ENCODE results near the gene OCA2.
"Not testable (repeated sequence)": the region's sequence is repeated elsewhere in the genome, so short reads cannot be mapped to it uniquely, and the experiment has no call there.

Gene OCA2

DNA sequence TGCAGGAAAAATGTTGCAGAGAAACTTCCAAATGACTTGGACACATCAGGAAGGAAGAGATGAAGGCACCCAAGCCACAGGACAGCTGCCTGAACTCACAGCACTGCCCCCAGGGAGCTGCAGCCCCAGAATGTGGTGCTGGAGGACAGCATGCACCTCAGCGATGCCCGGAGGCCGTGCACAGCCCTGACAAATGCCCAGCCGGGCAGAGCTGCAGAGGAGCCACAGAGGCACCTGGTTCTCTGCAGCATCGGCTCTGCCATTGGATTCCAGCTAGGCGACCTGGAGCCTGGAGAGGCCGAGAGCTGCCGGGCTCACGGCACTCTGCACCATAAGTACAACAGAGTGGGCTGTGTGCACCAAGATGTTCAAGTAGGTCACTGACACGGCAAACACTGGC lies 97.5 kb downstream of the OCA2 start:
- DNase-seq (ENCODE audit: low spot score): no peak

DNA sequence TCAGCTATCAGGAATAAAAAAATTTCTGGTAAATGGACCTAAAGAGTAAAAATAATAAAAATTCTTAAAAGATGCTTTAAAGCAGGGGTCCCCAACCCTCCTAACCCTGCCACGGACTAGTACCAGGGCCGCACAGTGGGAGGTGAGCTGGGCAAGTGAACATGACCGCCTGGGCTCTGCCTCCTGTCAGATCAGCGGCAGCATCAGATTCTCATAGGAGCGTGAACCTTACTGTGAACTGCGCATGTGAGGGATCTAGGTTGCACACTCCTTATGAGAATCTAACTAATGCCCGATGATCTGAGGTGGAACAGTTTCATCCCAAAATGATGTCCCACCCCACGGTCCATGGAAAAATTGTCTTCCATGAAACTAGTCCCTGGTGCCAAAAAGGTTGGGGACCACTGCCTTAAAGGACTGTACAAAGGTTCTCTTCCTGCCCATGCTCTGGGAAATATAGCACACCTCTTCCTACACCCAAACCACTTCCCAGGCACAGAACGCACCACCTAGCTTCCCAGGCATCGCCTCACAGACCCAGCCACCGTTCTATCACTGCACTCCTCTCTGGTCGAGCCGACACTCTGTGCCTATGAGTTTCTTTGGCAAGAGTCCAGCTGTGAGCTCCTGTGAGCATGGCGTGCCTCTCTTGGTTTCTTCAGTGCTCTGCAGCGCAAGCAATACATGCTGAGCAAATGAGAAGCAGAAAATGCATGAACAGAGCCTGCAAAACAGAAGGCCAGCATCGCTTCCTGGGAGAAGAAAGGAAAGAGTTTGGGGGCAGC lies 104.9 kb downstream of the OCA2 start:
- DNase-seq (ENCODE audit: low spot score): no peak

- DNase-seq (ENCODE audit: low spot score): no peak
Observed at GRCh38 chr15:27993544-27993943, 105.6 kb downstream of the OCA2 start.

DNA sequence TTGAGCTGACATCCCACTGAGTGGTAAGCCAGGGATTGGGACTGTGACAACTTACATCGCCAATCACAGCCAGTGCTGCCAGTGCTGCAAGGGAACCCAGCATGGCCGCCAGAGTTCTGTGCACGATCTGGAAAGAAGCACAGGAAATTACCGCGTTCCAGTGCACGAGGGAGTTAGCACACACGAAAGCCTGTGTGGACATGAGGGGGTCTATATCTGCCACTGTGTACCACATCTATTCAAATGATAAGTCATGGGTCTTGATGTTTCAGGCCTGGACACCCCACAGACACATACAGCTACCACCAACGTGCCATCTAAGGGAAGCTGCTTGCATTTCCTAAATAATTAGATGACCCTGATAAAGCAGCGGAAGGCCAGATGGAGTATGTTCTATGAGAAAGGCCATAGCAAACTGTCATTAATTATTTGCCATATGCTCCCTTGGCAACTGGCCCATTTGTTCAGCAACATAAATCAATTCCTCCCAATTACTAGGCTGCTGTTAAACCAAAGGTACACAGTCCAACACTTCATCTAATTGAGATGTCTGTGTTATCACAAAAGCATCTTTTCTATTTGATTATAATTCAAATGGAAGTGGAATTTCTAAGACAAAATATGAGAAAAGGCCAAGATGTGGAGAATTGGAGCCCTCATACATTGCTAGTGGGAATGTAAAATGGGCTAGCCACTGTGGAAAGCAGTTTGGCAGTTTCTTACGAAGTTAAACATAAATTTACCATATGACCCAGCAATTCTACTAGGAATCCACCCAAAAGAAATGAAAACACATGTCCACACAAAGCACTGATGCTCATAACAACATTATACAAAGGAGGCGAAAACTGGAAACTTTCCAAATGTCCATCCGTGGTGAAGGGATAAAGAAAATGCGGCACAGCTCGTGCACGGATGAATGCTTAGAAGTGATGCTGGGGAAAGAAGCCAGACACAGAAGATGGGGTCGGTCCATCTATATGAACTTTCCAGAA lies 108.3 kb downstream of the OCA2 start:
- no peak for DNase-seq (ENCODE audit: low spot score)

DNA sequence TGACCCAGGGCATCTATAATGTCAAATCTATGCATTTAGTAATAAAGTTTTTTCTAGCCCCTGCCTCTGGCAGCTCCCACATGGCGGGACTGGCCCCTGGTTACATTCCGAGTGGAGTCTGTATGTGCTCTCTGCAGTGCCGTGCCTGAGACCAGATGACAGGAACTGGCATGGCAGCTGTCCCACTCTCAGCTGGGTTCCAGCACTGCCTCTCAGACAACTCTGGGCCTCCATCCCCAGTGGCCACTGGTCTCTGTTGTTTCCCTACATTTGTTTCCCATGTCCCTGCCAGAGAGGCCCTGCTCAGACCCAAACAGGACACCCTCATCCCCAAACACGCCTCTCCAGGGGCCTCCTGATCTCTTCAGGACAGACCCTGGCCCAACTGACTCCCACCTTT lies 109.3 kb downstream of the OCA2 start:
- DNase-seq (ENCODE audit: low spot score): no peak

DNA sequence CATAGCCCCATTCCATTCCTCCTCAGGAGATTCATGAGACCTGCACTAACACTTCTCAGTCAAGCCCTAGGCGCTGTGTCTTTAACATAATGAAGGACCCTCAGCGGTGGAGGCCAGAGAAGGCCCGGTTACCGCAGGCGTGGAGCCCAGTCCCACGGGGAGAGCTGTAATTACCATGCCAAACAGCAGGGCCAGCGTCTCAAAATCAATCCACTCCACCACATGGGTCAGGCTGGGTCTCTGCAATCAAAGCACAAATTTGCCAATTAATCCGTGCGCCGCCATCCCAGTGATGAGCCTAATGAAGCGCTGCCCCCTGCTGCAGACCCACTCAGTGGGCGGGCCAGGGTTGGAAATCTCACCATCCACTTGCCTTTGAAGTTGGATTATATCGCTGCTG lies 109.7 kb downstream of the OCA2 start:
- DNase-seq (ENCODE audit: low spot score): no peak

- DNase-seq (ENCODE audit: low spot score): no peak
Observed at GRCh38 chr15:27985099-27985498, 114.0 kb downstream of the OCA2 start.

- DNase-seq (ENCODE audit: low spot score): no peak
Observed at GRCh38 chr15:27983496-27983895, 115.6 kb downstream of the OCA2 start.

DNA sequence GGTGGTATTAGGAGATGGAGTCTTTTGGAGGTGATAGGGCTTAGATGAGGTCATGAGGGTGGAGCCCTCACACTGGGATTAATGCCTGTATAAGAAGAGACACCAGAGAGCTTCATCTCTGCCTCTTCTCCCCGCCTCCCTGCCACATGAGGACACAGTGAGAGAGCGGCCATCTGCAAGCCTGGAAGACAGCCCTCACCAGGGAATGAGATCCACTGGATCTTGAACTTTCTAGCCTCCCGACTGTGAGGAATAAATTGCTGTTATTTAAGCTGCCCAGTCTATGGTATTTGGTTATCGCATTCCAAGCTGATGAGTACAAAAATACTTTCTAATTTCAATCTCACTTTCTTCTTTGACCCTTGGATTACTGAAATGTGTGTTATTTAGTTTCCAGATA lies 121.4 kb downstream of the OCA2 start:
- DNase-seq (ENCODE audit: low spot score): no peak

DNA sequence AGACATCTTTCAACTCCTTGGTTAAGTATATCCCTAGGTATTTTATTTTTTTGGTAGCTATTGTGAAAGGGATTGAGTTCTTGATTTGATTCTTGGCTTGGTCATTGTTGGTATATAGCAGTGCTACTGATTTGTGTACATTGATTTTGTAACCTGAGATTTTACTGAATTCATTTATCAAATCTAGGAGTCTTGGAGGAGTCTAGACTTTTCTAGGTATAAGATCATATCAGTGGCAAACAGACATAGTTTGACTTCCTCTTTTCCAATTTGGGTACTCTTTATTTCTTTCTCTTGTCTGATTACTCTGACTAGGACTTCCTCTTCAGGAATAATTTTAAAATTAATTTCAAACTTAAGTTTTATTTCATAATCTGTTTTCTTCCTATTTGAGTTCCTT lies 125.2 kb downstream of the OCA2 start:
- DNase-seq (ENCODE audit: low spot score): no peak

DNA sequence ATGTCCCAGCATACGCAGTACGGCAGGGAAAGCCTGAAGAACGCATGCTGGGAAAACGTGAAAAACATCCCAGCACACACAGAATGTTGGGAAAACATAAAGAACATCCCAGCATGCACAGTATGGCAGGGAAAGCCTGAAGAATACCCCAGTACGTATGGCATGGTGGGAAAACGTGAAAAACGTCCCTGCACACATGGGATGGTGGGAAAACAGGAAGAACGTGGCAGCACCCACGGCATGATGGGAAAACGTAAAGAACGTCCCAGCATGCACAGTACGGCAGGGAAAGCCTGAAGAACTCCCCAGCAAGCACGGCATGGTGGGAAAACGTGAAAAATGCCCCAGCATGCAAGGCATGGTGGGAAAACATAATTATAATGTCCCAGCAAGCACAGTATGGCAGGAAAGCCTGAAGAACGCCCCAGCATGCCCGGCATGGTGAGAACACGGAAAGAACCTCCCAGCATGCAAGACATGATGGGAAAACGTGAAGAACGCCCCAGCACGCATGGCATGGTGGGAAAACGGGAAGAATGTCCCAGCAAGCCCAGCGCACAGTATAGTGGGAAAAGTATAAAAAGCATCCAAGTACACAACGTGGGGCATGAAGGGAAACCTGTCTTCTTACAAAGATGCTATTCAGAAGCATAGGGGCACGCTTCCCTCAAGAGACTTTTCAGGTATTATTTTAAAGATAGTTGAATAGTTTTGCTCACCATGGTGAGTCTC lies 128.3 kb downstream of the OCA2 start:
- no peak for DNase-seq (ENCODE audit: low spot score)

GRCh38 chr15:27967541-27967940 lies 131.6 kb downstream of the OCA2 start:
- no peak for DNase-seq (ENCODE audit: low spot score)

DNA sequence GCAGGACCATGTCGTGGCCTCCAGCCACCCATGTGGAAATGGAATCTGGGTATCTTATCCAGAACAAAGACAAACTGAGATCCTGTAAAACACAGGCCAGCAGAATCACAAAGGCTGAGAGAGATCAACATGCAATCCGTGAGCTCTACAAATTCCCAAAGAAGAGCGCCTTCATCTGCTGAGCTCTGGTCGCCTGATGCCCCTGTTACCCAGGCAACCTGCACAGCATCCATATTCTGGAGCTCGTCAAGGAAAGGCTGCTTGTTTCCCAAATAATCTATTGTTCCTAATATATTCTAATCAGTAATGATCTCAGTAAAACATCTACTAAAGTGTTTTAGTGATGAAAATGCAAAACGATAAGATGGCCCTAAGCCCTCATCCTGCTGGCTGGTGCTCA lies 133.6 kb downstream of the OCA2 start:
- no peak for DNase-seq (ENCODE audit: low spot score)

- DNase-seq (ENCODE audit: low spot score): no peak
Observed at GRCh38 chr15:27961801-27962200, 137.3 kb downstream of the OCA2 start.

- DNase-seq (ENCODE audit: low spot score): no peak
Observed at GRCh38 chr15:27958911-27959578, 140.1 kb downstream of the OCA2 start.

GRCh38 chr15:27956285-27956684 lies 142.8 kb downstream of the OCA2 start:
- no peak for DNase-seq (ENCODE audit: low spot score)

GRCh38 chr15:27955087-27955486 lies 144.0 kb downstream of the OCA2 start:
- no peak for DNase-seq (ENCODE audit: low spot score)

GRCh38 chr15:27952593-27952992 lies 146.5 kb downstream of the OCA2 start:
- DNase-seq (ENCODE audit: low spot score): not testable (repeated sequence)

- no peak for DNase-seq (ENCODE audit: low spot score)
Observed at GRCh38 chr15:27951191-27951890, 147.8 kb downstream of the OCA2 start.

GRCh38 chr15:27949089-27949488 lies 150.0 kb downstream of the OCA2 start:
- DNase-seq (ENCODE audit: low spot score): no peak

DNA sequence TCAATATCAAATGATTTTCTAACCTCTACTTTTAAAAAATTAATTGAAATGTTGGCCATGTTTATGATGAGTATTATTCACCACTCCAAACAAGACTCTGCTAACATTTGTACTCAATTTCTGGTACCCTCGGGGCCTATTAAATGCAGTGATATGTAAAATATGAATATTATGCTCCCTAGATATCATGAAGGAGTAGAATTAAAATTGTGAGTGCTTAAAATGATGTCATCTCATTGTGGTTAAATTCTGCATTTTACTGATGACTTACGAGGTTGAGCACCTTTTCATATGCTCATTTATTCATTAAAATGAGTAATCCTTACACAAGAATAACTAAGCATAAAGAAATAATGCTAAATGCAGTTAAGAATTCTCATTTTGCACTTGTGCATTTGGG lies 159.9 kb downstream of the OCA2 start:
- no peak for DNase-seq (ENCODE audit: low spot score)

Data from hematopoietic multipotent progenitor cell treated with erythropoietin and hydrocortisone succinate and interleukin-3 and kit ligand, for 17 days (in vitro differentiated cells).